GM18870 (cell line): Measurements from ENCODE around the gene FARS2.

ENCODE experiments used
- ATAC-seq: cut with Tn5 transposase; IDR thresholded peaks from one replicate; pipeline ENCODE4 v1.9.1; 2021; ENCODE audit warnings: moderate library complexity; ENCODE audit not compliant: unreplicated experiment

The FARS2 gene

GRCh38 chr6:5412663-5413062 is 151.3 kb downstream of the FARS2 start:
- ATAC-seq, result no peak

DNA sequence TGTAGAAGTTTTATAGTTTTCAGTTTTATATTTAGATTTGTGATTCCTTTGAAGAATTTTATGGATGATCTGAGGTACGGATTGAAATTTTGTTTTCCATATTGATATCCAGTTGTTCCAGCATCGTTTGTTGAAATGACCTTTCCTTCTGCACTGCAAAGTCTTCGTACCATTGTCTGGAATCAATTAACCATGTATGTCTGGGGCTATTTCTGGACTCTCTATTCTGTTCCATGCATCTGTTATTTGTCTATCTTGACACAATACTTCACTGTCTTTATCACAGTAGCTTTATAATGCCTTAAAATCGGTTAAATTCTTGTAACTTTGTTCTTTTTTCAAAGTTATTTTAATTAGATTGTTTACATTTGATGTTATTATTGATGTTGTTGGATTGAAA is 154.9 kb downstream of the FARS2 start:
- ATAC-seq, result no peak

DNA sequence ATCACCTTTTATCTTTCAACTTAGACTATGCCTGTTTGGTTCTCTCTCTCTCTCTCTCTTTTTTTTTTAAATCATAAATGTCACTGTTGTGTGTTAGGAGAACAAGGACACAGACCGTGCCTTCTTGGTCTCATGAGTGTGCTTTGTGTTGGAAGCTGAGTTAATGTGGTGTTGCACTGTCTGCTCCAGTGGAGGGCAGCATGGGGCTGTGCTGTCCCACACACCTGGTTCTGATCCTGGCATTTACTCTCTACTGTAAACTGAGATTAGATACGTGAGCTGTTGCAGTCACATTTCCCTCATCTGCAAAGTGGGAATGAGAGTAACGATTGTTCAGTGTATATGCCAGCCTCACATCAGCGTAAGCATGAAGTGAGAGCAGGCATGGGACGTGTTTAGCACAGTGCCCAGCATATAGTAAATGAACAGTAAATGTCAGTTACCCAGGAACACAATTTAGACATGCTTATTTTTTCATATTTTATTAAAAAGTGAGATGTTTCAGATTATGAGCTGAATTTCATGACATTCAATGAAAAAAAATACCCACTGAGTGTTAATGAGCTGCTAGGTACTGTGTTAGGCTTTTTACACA is 161.1 kb downstream of the FARS2 start:
- ATAC-seq, result no peak

DNA sequence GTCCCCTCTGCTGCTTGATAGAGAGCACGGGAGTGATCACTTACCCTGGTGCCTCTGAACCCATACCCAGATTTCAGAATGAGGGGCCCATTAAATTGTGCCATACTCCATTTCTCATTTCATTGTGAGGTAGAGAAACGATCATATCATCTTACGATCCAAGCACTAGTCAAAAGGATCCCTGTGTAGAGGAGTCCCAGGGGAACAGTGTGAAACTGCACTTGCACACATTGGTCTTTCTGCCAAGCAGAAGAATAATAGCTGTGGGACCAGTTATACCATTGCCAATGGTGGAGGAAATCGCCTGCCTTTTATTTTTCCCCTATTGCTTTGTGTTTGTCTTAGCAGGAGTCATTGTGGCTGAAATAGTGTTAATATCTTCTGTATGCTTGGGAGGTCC is 161.9 kb downstream of the FARS2 start:
- no peak for ATAC-seq

DNA sequence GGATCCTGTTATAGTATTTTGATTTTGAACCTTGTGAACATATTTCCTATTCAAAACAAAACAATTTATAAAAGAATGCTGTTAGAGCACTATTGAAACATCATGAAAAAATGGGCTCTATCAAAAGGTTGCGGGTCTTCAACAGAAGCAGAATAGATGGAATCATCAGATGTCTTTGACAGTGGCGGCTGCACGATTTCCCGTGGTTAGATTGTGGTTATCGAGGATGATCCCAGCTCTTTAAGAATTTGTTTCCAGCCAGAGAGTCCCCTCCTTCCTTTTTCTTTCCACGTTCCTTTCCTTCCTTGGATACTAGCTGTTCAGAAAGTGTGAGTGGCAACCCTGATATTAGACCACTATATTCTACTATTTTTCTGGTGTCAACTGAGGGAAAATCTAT is 163.4 kb downstream of the FARS2 start:
- no peak for ATAC-seq

GRCh38 chr6:5425267-5425666 is 164.0 kb downstream of the FARS2 start:
- no peak for ATAC-seq

DNA sequence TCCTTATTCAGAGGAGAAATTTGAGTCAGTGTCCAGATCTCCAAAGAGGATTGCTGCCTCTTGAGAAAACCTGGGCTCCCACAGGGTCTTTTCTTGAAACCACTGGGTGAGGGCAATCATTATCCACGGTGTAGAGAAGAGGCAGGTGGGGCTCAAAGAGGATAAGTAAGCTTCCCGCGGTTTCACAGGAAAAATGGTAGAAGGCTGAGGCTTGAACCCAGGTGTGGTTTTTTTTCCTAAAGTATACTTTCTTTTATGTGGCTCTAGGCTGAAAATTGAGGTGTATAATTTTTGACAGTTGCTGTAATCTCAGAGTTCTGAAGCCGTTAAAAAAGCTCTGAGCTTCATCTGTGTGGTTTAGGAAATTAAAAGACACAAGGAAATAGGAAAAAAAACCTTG is 164.5 kb downstream of the FARS2 start:
- no peak for ATAC-seq

DNA sequence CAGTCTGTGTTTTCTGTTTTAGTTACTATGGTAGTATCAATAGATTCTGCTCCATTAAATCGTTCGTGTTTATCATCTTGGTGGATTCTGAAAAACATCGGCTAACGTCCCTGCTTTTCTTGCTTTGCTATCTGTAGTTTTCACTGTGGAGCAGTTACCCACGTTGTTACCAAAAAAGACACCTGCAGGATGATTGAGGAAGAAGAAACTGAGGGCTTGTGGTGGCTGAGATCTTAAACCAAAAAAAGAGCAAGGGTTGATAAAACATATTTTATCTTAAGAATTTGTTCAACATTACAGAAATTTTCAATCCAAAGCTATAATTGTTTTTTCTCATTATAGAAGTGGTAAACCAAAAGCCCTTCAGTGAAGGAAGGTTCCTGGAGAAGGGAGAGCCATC is 166.3 kb downstream of the FARS2 start:
- ATAC-seq, result no peak

DNA sequence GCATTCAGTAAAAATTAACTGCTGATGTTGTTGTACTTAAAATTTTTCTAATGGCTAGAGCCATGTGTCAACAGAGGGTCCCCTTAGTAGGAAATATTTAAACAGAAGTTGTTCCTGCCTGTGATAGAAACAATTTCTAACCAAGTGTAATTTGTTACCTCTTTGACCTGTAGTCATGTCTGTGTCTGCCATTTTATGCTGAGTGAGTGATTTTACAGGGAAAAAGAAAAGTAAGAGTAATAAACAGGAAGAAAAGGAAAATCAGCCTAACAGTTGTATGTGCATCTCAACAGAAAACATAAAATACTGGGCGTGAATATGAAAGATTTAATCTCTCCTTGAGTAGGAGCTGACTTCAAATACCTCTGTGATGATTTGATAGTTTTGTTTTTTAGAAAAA is 172.0 kb downstream of the FARS2 start:
- ATAC-seq, result no peak

DNA sequence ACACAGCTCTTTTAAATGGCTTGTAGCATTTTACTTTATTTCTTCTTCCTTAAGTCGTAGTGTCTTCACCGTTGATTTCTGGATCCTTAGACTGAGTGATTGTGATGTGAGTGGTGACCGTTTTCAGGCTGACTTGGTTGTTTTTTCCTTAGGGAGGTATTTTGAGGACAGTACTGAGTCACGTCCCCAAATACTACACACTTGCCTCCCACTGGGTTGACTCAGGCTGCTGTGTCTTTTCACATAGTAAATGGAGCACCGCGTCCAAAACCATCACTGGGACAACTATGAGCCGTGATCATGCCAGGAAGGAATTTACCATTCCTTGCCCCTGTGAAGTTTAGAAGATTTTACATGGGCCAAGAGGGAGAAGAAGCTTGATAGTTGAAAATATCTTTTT is 174.1 kb downstream of the FARS2 start:
- ATAC-seq, result no peak

DNA sequence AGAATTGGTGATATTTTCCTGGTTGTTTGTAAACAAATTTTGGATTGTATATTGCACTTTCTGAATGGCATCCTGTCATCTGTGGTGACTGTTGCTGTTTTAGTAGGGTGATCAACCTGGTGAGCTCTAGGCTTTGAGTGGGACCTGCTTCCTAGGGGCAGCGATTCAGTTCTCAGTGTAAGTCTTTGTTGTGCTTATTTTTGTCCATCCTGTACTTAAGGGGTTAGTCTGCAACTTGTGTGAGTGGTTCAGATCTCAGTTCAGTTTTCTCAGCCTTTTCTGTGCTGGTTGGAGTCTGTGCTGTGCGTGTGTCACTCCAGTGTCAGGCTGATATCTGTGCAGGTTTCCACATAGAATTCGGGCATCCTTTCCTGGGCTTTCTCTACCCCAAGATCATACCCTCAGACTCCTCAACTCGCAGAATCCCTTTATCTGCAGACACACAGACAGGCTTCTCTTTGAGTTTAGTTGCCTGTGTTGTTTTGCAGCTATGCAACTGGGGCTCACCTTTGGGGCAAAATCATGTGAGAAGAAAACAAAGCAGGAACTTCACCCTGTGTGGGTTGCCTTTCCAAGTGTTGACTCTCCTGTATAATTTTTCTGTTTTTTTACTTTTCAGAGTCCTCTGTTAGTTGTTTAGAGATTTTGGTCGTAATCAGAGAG is 177.7 kb downstream of the FARS2 start:
- ATAC-seq, result no peak

DNA sequence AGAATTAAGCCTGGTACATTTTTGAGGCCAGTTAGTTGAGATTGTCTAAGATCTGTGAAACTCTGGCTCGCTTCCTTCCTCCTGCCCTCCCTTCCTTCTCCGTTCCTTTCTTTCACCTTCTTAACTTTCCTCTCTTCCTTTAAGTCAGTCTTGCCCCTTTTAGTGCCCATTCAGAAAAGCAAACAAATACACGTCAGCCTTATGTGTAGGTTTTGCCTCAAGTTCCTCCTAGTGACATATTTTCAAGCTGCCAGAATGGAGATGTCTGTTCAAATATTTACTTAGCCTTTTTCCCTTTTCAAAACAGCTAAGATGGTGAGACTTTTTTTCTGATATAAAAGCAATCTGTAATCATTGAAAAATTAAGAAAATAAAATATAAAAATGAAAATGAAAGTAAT is 178.4 kb downstream of the FARS2 start:
- no peak for ATAC-seq

- ATAC-seq, result no peak
These were observed 181.0 kb downstream of the FARS2 start for GRCh38 chr6:5442319-5442718.

DNA sequence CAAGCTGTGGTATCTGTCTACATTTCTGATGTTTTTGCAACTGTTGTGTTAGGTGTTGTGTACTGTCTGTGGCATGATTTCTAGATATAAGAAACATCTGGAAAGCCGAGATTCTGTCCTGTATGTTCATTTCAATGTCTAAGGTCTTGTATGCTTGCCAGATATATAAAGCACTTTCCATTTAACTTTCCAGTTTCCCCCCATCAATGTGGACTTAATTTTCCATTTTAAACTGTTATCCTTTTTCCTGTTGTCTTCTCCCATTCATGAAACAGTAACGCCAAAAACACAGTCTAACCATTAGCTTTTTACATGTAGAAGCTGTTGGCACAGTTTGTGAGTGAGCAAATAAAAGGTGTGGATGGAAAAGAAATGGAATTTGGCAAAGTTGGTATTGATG is 181.6 kb downstream of the FARS2 start:
- no peak for ATAC-seq

- ATAC-seq, result no peak
These were observed 182.2 kb downstream of the FARS2 start for GRCh38 chr6:5443491-5443890.

DNA sequence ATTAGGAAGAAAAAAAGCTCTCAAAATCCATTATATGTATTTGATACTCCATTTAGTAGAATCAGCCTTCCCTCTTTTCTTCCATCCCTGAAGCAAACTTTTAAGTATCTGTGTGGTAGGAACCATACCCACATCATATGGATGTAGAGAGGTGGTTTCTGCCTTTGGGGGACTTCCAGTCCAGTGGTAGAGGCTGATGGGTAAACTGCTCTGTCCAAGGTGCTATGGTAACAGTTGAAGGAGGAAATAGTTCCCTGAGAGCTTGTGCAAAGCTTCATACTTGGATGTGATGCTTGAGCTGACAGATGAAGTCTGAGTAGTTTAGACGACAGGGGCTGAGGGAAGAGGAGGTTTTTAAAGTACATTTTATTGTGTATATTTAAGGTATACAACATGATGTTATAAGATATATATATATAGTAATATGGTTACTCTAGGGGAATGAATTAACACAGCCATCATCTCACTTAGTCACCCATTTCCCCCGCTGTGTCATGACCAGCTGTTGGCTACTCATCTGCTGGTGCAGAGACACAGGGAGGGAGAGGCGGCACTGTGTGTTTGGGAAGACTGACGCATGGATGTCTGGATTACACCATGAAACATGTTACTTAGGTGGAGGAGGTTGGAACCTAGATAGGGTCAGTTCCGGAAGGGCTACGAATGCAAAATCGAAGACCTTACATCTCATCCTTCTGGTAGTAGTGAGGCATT is 185.2 kb downstream of the FARS2 start:
- ATAC-seq, result no peak

DNA sequence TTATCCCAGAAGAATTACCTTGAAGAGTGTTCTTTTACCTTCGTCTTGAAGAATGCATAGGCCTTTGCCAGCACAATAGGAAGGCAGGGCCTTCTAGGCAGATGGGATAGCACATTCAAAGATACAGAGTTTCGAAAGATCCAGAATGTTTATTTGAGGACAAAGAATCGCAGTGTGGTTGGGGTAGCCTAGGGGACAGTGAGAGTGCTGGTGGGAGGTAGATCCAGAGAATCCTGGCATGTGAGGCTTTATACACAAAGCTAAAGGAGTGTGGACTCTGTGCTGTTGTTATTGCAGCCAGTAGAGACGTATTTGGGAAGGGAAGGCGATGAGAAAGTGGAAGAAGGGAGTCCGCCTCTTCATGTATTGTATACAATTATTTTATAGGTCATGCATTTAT is 186.6 kb downstream of the FARS2 start:
- ATAC-seq, result no peak

DNA sequence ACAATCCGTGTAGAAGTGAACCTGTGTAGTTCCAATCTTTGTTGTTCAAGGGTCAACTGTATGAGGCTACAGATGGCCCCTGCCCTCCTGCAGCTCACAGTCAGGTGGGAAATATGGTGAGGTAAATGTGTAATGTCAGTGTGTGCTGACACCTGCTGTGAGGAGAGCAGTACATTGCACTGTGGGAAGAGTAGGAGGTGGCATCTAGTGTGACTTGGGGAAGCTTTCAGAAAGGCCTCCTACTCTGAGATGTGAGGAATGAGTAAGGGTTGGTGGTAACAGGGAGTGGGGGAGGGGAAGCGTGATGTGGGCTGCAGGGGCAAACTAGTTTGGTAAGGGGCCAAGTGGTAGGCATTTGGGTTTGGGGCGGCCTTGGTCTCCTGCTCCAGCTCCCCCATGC is 188.8 kb downstream of the FARS2 start:
- ATAC-seq, result no peak

DNA sequence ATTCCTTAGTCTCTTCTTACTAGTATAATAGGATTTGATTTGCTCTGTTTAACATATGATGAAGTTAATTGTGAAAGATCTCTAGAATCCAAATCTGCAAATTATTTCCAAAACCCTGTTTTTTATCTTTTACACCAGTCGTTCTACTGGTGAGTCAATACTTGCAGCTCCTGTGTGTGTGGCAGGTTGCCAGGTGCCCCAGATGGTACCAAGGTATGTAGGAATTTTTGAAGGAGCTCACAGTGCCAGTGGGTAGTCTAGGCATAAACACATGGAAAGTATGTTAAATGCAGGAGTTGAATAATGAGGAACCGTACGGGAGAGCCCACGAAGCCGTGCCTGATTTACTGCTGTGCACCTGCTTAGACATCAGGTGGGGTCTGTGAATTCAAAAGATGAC is 192.2 kb downstream of the FARS2 start:
- no peak for ATAC-seq

DNA sequence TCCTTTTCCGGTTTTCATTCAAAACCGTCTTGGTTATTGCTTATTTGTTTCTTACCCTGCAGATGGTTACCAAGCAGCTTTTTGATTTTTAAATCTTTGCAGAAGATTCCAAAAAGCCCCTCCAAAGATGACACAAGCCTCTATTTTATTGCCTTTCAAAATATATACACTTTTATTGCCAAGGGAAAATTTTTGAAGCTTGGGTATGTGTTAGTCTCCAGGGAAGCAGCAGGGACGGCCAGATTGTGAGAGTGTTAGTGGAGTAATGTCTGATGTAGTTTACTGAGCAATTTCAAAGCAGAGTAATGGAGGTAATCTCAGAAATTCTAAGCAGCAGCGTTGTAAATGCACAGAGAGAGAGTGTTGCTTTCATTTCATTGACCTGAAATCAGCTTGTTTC is 193.8 kb downstream of the FARS2 start:
- ATAC-seq, result no peak

GRCh38 chr6:5457041-5457440 is 195.7 kb downstream of the FARS2 start:
- ATAC-seq, result no peak

GRCh38 chr6:5457983-5458683 is 196.8 kb downstream of the FARS2 start:
- ATAC-seq, result no peak
